Smooth muscle cell (in vitro differentiated cells): ENCODE measurements around the gene CATSPERE. TPM values are rescaled to one million over a fixed set of nuclear protein-coding genes. Genes with fewer than 3 reads are reported as not detected.
"Not testable (repeated sequence)": the region's sequence is repeated elsewhere in the genome, so short reads cannot be mapped to it uniquely, and the experiment has no call there.

ENCODE experiments used
- DNase-seq: peaks from one replicate; lab custom pipeline; 2025; ENCODE audit not compliant: unreplicated experiment; lab: John Stamatoyannopoulos, UW
- H2AFZ ChIP-seq: fragments of 200-600 bp; sonication (generic); 2 replicates; pipeline ENCODE4 v1.6.0; 2016; ENCODE audit warnings: antibody characterized with exemption, low read depth, mild to moderate bottlenecking
- H3F3A ChIP-seq: fragments of 200-600 bp; sonication (generic); 2 replicates; pipeline ENCODE4 v1.6.0; 2017; ENCODE audit warnings: antibody characterized with exemption, low read depth
- H3K27ac ChIP-seq: fragments of 200-600 bp; sonication (generic); 2 replicates; pipeline ENCODE4 v1.5.1; 2016; ENCODE audit warnings: low read depth, mild to moderate bottlenecking
- H3K27me3 ChIP-seq: fragments of 200-600 bp; sonication (generic); 2 replicates; pipeline ENCODE4 v1.6.1; 2016; ENCODE audit warnings: low read depth, mild to moderate bottlenecking
- H3K36me3 ChIP-seq: fragments of 200-600 bp; sonication (generic); 2 replicates; pipeline ENCODE4 v1.5.1; 2016; ENCODE audit warnings: low read depth
- H3K4me1 ChIP-seq: fragments of 200-600 bp; sonication (generic); 2 replicates; pipeline ENCODE4 v1.5.1; 2016; ENCODE audit warnings: low read depth
- H3K4me2 ChIP-seq: fragments of 200-600 bp; sonication (generic); 2 replicates; pipeline ENCODE4 v1.6.0; 2016; ENCODE audit warnings: mild to moderate bottlenecking
- H3K4me3 ChIP-seq: fragments of 200-600 bp; sonication (generic); 2 replicates; pipeline ENCODE4 v1.5.1; 2016; ENCODE audit warnings: mild to moderate bottlenecking
- H3K79me2 ChIP-seq: fragments of 200-600 bp; sonication (generic); 2 replicates; pipeline ENCODE4 v1.6.0; 2016; ENCODE audit warnings: low read depth, mild to moderate bottlenecking
- H3K9ac ChIP-seq: fragments of 200-600 bp; sonication (generic); 2 replicates; pipeline ENCODE4 v1.6.0; 2016; ENCODE audit warnings: low read depth
- H3K9me3 ChIP-seq: fragments of 200-600 bp; sonication (generic); replicated peaks from 2 replicates; pipeline ENCODE4 v1.5.1; 2016; ENCODE audit warnings: low read depth
- H4K20me1 ChIP-seq: fragments of 200-600 bp; sonication (generic); 2 replicates; pipeline ENCODE4 v1.6.0; 2016; ENCODE audit warnings: low read depth
- WGBS: methylation state at CpG from one replicate; pipeline ENCODE4 v1.1.7; 2016; ENCODE audit warnings: low lambda C conversion rate; 5-methylcytosine and 5-hydroxymethylcytosine counted together
- polyA plus RNA-seq: library from polyadenylated mRNA; unstranded; fragments of >200 nt; fragmentation: Nextera tagmentation; extraction: Ambion mirVana; gene quantifications from 2 replicates; pipeline ENCODE4 v1.2.1, GENCODE V29; 2016
- total RNA-seq: library from RNA; depleted of rRNA; stranded (reverse); fragments of >200 nt; gene quantifications from 2 replicates; pipeline ENCODE4 v1.2.3, GENCODE V29; 2014
- TF ChIP-seq, protein P1 (sequence below): fragments of 200-600 bp; sonication (generic); IDR thresholded peaks from 2 replicates; pipeline ENCODE4 v1.5.1; 2017; ENCODE audit warnings: borderline replicate concordance, mild to moderate bottlenecking, antibody characterized with exemption; ENCODE audit not compliant: insufficient read depth, poor library complexity, severe bottlenecking

The CATSPERE gene
- total and polyA plus RNA-seq, 2 experiments from 2014 or later, result 0.11 to 0.63 TPM

- no peaks in the 10 kb centered on the region for H3F3A ChIP-seq
- no peak for DNase-seq
Observed at GRCh38 chr1:244552336-244552735, 91.3 kb downstream of the CATSPERE start.

DNA sequence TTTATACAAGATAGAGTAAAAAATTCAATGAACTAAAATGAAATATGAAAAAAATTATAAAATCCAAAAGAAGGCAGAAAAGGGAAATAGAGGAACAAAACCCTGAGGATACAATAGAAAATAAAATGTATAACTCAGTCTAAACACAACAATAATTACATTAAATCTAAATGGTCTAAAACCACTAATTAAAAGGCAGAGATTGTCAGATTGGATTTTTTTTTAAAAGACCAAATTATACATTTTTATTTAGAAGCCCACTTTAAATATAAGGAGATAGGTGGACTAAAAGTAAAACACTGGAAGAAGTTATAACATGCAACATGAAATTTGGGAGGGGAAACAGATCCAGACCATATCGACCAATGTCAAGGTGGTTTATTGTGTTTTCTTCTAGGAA lies 95.2 kb downstream of the CATSPERE start:
- no peaks in the 10 kb centered on the region for H3K4me1 ChIP-seq
- no peak overlapping the region for H3K4me2 ChIP-seq
- DNase-seq, result no peak
- no peak overlapping the region for H2AFZ ChIP-seq
- WGBS, result 98% methylated on average over 1 of the region's 1 CpG
- no peaks in the 10 kb centered on the region for H3F3A ChIP-seq
- H3K27ac ChIP-seq, result no peak overlapping the region
- H3K36me3 ChIP-seq, result no peaks in the 10 kb centered on the region
- H3K79me2 ChIP-seq, result no peaks in the 10 kb centered on the region
- H3K4me3 ChIP-seq, result no peak overlapping the region
- peaks cover 4% of the 10 kb centered on the region for H3K9me3 ChIP-seq
- TF ChIP-seq, protein P1, sequence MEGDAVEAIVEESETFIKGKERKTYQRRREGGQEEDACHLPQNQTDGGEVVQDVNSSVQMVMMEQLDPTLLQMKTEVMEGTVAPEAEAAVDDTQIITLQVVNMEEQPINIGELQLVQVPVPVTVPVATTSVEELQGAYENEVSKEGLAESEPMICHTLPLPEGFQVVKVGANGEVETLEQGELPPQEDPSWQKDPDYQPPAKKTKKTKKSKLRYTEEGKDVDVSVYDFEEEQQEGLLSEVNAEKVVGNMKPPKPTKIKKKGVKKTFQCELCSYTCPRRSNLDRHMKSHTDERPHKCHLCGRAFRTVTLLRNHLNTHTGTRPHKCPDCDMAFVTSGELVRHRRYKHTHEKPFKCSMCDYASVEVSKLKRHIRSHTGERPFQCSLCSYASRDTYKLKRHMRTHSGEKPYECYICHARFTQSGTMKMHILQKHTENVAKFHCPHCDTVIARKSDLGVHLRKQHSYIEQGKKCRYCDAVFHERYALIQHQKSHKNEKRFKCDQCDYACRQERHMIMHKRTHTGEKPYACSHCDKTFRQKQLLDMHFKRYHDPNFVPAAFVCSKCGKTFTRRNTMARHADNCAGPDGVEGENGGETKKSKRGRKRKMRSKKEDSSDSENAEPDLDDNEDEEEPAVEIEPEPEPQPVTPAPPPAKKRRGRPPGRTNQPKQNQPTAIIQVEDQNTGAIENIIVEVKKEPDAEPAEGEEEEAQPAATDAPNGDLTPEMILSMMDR, result no peak
- no peaks in the 10 kb centered on the region for H4K20me1 ChIP-seq
- no peaks in the 10 kb centered on the region for H3K27me3 ChIP-seq
- H3K9ac ChIP-seq, result no peak overlapping the region

More at GRCh38 chr1:244552336-244552735, 91.3 kb downstream of the CATSPERE start:
- TF ChIP-seq, protein P1, result no peak
- Histone ChIP-seq H2AFZ (no peak overlapping the region), H3K4me3 (no peak overlapping the region), H3K27me3 (no peaks in the 10 kb centered on the region), H4K20me1 (no peaks in the 10 kb centered on the region), H3K36me3 (no peaks in the 10 kb centered on the region), H3K4me2 (no peak overlapping the region), H3K9me3 (peaks cover 4% of the 10 kb centered on the region), H3K27ac (no peak overlapping the region), H3K9ac (no peak overlapping the region), H3K4me1 (no peaks in the 10 kb centered on the region), H3K79me2 (no peaks in the 10 kb centered on the region)
- 83% methylated on average over 6 of the region's 6 CpGs for WGBS

GRCh38 chr1:244557565-244557964 lies 96.5 kb downstream of the CATSPERE start:
- Histone ChIP-seq H3F3A (no peaks in the 10 kb centered on the region), H3K27ac (no peak overlapping the region), H3K4me1 (no peaks in the 10 kb centered on the region), H3K79me2 (no peaks in the 10 kb centered on the region), H4K20me1 (no peaks in the 10 kb centered on the region), H3K4me3 (no peak overlapping the region), H2AFZ (no peak overlapping the region), H3K4me2 (no peak overlapping the region), H3K36me3 (no peaks in the 10 kb centered on the region), H3K27me3 (no peaks in the 10 kb centered on the region), H3K9ac (no peak overlapping the region), H3K9me3 (peaks cover 4% of the 10 kb centered on the region)
- WGBS, result 92% methylated on average over 1 of the region's 1 CpG
- TF ChIP-seq, protein P1, result no peak
- no peak for DNase-seq

GRCh38 chr1:244559561-244559960 lies 98.5 kb downstream of the CATSPERE start:
- H3K79me2 ChIP-seq, result no peaks in the 10 kb centered on the region
- H3K9ac ChIP-seq, result no peak overlapping the region
- TF ChIP-seq, protein P1, result no peak
- no peaks in the 10 kb centered on the region for H3K4me1 ChIP-seq
- no peak overlapping the region for H3K4me3 ChIP-seq
- no peak overlapping the region for H3K27ac ChIP-seq
- no peaks in the 10 kb centered on the region for H3K27me3 ChIP-seq
- no peaks in the 10 kb centered on the region for H4K20me1 ChIP-seq
- no peaks in the 10 kb centered on the region for H3K36me3 ChIP-seq
- WGBS, result 92% methylated on average over 1 of the region's 1 CpG
- no peak overlapping the region for H2AFZ ChIP-seq
- peaks cover 7% of the 10 kb centered on the region for H3K9me3 ChIP-seq
- no peak for DNase-seq
- no peak overlapping the region for H3K4me2 ChIP-seq
- no peaks in the 10 kb centered on the region for H3F3A ChIP-seq

DNA sequence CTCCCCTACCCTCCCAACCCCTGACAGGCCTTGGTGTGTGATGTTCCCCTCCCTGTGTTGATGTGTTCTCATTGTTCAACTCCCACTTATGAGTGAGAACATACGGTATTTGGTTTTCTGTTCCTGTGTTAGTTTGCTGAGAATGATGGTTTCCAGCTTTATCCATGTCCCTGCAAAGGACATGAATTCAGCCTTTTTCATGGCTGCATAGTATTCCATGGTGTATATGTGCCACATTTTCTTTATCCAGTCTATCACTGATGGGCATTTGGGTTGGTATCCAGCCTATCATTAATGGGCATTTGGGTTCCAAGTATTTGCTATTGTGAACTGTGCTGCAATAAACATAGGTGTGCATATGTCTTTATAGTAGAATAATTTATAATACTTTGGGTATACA lies 101.8 kb downstream of the CATSPERE start:
- H3K4me2 ChIP-seq, H3K4me3 ChIP-seq, H3F3A ChIP-seq, H3K4me1 ChIP-seq, H4K20me1 ChIP-seq, H3K9ac ChIP-seq, H3K79me2 ChIP-seq, H3K27me3 ChIP-seq, H3K27ac ChIP-seq, H3K9me3 ChIP-seq, H2AFZ ChIP-seq, H3K36me3 ChIP-seq, DNase-seq: not testable (repeated sequence)
- 94% methylated on average over 1 of the region's 1 CpG for WGBS
